ENCODE data around the gene MLPH. TPM values are rescaled to one million over a fixed set of nuclear protein-coding genes. Genes with fewer than 3 reads are reported as not detected.

The MLPH gene
- total RNA-seq, 2 experiments from 2014 or later = not detected

GRCh38 chr2:237547841-237548416 lies 60.9 kb downstream of the MLPH start:
- CTCF ChIA-PET = no interaction called here
- POLR2A ChIA-PET = no interaction called here

GRCh38 chr2:237549216-237549615 lies 62.2 kb downstream of the MLPH start:
- POLR2A ChIA-PET = no interaction called here

GRCh38 chr2:237549643-237550415 lies 62.8 kb downstream of the MLPH start:
- ChIA-PET CTCF (no interaction called here), POLR2A (no interaction called here)

More at GRCh38 chr2:237549216-237549615, 62.2 kb downstream of the MLPH start:
- CTCF ChIA-PET = interaction anchor here (0.9 kb wide), 1 partner anchor 36 kb away, joined by 3 read pairs; no protein-coding TSS in a partner anchor

GRCh38 chr2:237551071-237551574 lies 64.1 kb downstream of the MLPH start:
- ChIA-PET CTCF (interaction anchor here (1.2 kb wide), 1 partner anchor 21 kb away, joined by 3 read pairs; no protein-coding TSS in a partner anchor), POLR2A (no interaction called here)

- POLR2A ChIA-PET = no interaction called here
- CTCF ChIA-PET = no interaction called here
These were observed 65.9 kb downstream of the MLPH start for GRCh38 chr2:237552908-237553307.

GRCh38 chr2:237553948-237554347 lies 66.9 kb downstream of the MLPH start:
- POLR2A ChIA-PET = no interaction called here
- CTCF ChIA-PET = no interaction called here

- CTCF ChIA-PET = interaction anchor here (1.8 to 3.1 kb wide), 2 partner anchors 16 to 43 kb away, joined by 8 to 9 read pairs; no protein-coding TSS in a partner anchor
- POLR2A ChIA-PET = no interaction called here
These were observed 68.5 kb downstream of the MLPH start for GRCh38 chr2:237555560-237555959.

GRCh38 chr2:237556773-237557632 lies 70.0 kb downstream of the MLPH start:
- ChIA-PET POLR2A (no interaction called here), CTCF (interaction anchor here (2.0 to 3.1 kb wide), 2 partner anchors 15 to 44 kb away, joined by 9 to 10 read pairs; no protein-coding TSS in a partner anchor)

- POLR2A ChIA-PET = no interaction called here
These were observed 70.6 kb downstream of the MLPH start for GRCh38 chr2:237557633-237558015.

GRCh38 chr2:237558961-237559641 lies 72.0 kb downstream of the MLPH start:
- POLR2A ChIA-PET = no interaction called here
- CTCF ChIA-PET = interaction anchor here (1.0 to 1.7 kb wide), 2 partner anchors 13 to 46 kb away, joined by 4 to 7 read pairs; no protein-coding TSS in a partner anchor

More at GRCh38 chr2:237557633-237558015, 70.6 kb downstream of the MLPH start:
- CTCF ChIA-PET = interaction anchor here (0.6 to 3.1 kb wide), 3 partner anchors 15 to 45 kb away, joined by 3 to 10 read pairs (median 9); no protein-coding TSS in a partner anchor

GRCh38 chr2:237561221-237561620 lies 74.2 kb downstream of the MLPH start:
- ChIA-PET POLR2A (no interaction called here), CTCF (no interaction called here)

GRCh38 chr2:237563816-237564215 lies 76.8 kb downstream of the MLPH start:
- ChIA-PET POLR2A (no interaction called here), CTCF (interaction anchor here (1.1 to 1.9 kb wide), 2 partner anchors 8 to 52 kb away, joined by 3 to 5 read pairs; no protein-coding TSS in a partner anchor)

GRCh38 chr2:237564526-237565131 lies 77.6 kb downstream of the MLPH start:
- CTCF ChIA-PET = no interaction called here

GRCh38 chr2:237565974-237566373 lies 78.9 kb downstream of the MLPH start:
- CTCF ChIA-PET = interaction anchor here (3.2 kb wide), 1 partner anchor 53 kb away, joined by 12 read pairs; no protein-coding TSS in a partner anchor
- POLR2A ChIA-PET = no interaction called here

More at GRCh38 chr2:237564526-237565131, 77.6 kb downstream of the MLPH start:
- POLR2A ChIA-PET = no interaction called here

- POLR2A ChIA-PET = no interaction called here
- CTCF ChIA-PET = interaction anchor here (3.2 kb wide), 1 partner anchor 53 kb away, joined by 12 read pairs; no protein-coding TSS in a partner anchor
These were observed 79.6 kb downstream of the MLPH start, which contains the start of gene PRLH for GRCh38 chr2:237566401-237567235. Gene PRLH (plus strand): TSS chr2:237566574. CDS start chr2:237566574, 0 bp downstream.

GRCh38 chr2:237567276-237568029 lies 80.4 kb downstream of the MLPH start:
- POLR2A ChIA-PET = no interaction called here
- CTCF ChIA-PET = interaction anchor here (3.2 kb wide), 1 partner anchor 54 kb away, joined by 12 read pairs; no protein-coding TSS in a partner anchor

GRCh38 chr2:237568121-237568660 lies 81.1 kb downstream of the MLPH start:
- POLR2A ChIA-PET = no interaction called here
- CTCF ChIA-PET = interaction anchor here (3.2 kb wide), 1 partner anchor 55 kb away, joined by 12 read pairs; no protein-coding TSS in a partner anchor

Measured in activated CD8-positive, alpha-beta memory T cell treated with anti-CD3 and anti-CD28 coated beads for 36 hours (primary cell).